Measurements from ENCODE around the gene PDZK1IP1. TPM values are rescaled to one million over a fixed set of nuclear protein-coding genes. Genes with fewer than 3 reads are reported as not detected.

PDZK1IP1 gene, protein sequence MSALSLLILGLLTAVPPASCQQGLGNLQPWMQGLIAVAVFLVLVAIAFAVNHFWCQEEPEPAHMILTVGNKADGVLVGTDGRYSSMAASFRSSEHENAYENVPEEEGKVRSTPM
- total RNA-seq = 0.65 TPM in 1 of 2 replicates, not detected in the other

DNA sequence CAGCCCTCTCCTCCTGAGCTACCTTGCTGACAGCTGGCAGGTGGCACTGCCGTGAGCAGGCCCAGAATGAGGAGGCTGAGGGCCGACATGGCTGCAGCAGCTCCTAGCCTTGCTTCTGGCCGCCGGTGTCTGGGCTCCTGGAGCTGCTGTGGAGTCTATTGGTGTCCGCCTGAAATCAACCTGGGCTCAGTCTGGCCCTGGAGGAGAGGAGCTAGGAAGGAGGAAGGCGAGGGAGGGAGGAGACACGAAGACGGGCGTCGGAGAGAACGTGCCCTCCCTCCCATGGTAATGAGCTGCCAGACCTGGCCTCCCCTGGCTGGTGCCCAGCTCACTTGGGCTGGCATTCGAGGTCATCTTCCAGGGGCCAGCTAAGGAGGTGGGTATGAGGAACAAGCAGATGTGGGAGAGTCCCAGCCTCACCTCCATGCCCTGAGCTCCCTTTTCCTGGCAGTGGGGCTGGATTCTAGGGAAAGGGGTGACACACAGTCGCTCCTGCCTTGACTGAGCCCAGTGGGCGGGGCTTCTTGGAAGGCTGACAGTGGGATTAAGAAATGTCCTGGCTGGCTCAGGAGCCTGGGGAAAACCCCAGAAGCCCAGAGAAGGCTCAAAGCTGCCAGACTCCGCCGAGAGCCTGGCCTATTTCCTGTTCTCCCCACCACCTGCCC is at the start of gene PDZK1IP1:
TSS of gene PDZK1IP1 (minus strand) at position 193 of the 665 bp plus-strand sequence. CDS start at position 89, 104 bp downstream.

DNA sequence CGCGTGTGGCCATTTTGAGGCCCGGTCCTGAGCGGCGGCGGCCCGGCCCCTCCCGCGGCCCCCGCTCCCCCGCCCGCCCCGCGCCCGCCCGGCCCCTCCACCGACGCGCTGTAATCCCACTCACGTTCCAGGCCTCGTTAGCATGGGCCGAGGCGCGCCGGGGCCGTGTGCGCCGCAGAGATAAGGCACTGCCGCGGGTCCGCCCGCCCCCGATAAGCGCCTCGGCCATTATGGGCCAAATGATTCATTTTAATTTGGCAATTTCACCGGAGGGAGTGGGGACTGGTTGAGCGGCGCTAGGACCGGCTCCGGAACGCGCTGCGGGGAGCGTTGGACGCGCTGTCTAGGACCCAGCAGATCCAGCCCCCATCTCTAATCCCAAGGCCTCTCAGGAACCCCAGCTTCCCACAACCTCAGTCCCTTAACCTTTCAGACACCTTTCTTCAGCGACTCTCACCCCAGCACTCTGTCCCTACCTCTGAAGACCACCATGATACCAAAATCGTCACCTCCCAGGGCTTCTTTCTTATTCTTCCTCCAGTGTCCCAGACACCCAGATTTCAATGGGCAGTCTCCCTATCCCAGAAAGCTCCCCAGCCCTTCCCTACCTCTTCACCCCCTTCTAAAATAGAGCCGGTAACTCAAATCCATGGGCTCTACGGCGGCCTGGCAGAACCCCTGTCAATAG is 42.5 kb upstream of the PDZK1IP1 start, which contains the start of gene TAL1:
TSS of gene TAL1 (minus strand) at position 39 of the 688 bp plus-strand sequence. CDS start 6,337 bp downstream, outside the sequence.

DNA sequence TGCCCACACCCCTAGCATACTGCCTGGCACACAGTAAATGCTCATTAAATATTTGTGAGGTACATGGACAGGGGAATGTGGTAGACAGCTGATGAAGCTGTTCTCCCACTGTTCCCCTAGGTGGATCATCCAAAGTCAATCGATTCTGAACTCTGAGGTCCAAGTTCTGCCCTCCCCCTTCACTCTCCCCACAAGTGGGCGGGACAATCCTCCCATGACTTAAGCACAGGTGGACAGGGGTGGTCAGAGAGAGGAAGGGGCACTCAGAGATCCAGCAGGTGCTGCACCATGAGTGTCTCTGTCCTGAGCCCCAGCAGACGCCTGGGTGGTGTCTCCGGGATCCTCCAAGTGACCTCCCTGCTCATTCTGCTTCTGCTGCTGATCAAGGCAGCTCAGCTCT is 52.6 kb downstream of the PDZK1IP1 start, which contains the start of gene CYP4A22:
TSS of gene CYP4A22 (plus strand) at position 244 of the 400 bp plus-strand sequence. CDS start at position 289, 45 bp downstream.

Other genes starting within 250 kb of the PDZK1IP1 start
- not detected in 2 replicates for gene CYP4A11, start 248.6 kb downstream of the PDZK1IP1 start, total RNA-seq
- 3.3 and 4.8 TPM in 2 replicates for gene CYP4X1, start 166.4 kb downstream of the PDZK1IP1 start, total RNA-seq
- gene CYP4Z1, start 122.8 kb downstream of the PDZK1IP1 start, total RNA-seq = not detected in 2 replicates
- not detected in 2 replicates for gene CYP4A22, start 52.6 kb downstream of the PDZK1IP1 start, total RNA-seq
- gene TAL1, start 42.2 kb upstream of the PDZK1IP1 start, total RNA-seq = 45.1 and 48.3 TPM in 2 replicates
- gene STIL, start 124.1 kb upstream of the PDZK1IP1 start, total RNA-seq = 9.5 and 22.9 TPM in 2 replicates
- gene CMPK1, start 143.8 kb upstream of the PDZK1IP1 start, total RNA-seq = 87.5 and 109 TPM in 2 replicates
- gene FOXE3, start 226.2 kb upstream of the PDZK1IP1 start, total RNA-seq = not detected in 2 replicates
- 0.10 and 0.33 TPM in 2 replicates for gene FOXD2, start 248.0 kb upstream of the PDZK1IP1 start, total RNA-seq